Measurements from ENCODE around the gene GTF2H1.

GTF2H1 gene

GRCh38 chr11:18321969-18322711 is at the start of gene GTF2H1, which contains the start of gene HPS5:
Gene GTF2H1 (plus strand): TSS chr11:18322567. CDS start chr11:18333075, 10,508 bp downstream.
Gene HPS5 (minus strand): TSS chr11:18322140. CDS start chr11:18317858, 4,282 bp downstream.
- TF ChIP-seq TAF1 (IDR thresholded peaks at IDR 0.05; ENCODE audit: low read depth) (peak; percentile 73), NFIC (IDR thresholded peaks at IDR 0.05) (no peak), RAD21 (IDR thresholded peaks at IDR 0.05; ENCODE audit: low read depth) (no peak), MAX (IDR thresholded peaks at IDR 0.05) (peak; percentile 98), YY1 (IDR thresholded peaks at IDR 0.05; ENCODE audit: low read depth) (peak; percentile 92), EGR1 (IDR thresholded peaks at IDR 0.05) (no peak; the same call in 1 of the 2 replicates), TCF12 (IDR thresholded peaks at IDR 0.05; ENCODE audit: low read depth) (peak; percentile 49; the same call in 1 of the 2 replicates), ZBTB7A (IDR thresholded peaks at IDR 0.05; ENCODE audit: low read depth) (no peak), FOXM1 (IDR thresholded peaks at IDR 0.05; ENCODE audit: borderline replicate concordance, low read depth) (no peak), CREB1 (IDR thresholded peaks at IDR 0.05; ENCODE audit: low read depth) (peak; percentile 91), TEAD4 (IDR thresholded peaks at IDR 0.05) (0 out of 2 replicates have a peak, but pooled peaks have one; percentile 1)
- TF ChIP-seq, protein P1, sequence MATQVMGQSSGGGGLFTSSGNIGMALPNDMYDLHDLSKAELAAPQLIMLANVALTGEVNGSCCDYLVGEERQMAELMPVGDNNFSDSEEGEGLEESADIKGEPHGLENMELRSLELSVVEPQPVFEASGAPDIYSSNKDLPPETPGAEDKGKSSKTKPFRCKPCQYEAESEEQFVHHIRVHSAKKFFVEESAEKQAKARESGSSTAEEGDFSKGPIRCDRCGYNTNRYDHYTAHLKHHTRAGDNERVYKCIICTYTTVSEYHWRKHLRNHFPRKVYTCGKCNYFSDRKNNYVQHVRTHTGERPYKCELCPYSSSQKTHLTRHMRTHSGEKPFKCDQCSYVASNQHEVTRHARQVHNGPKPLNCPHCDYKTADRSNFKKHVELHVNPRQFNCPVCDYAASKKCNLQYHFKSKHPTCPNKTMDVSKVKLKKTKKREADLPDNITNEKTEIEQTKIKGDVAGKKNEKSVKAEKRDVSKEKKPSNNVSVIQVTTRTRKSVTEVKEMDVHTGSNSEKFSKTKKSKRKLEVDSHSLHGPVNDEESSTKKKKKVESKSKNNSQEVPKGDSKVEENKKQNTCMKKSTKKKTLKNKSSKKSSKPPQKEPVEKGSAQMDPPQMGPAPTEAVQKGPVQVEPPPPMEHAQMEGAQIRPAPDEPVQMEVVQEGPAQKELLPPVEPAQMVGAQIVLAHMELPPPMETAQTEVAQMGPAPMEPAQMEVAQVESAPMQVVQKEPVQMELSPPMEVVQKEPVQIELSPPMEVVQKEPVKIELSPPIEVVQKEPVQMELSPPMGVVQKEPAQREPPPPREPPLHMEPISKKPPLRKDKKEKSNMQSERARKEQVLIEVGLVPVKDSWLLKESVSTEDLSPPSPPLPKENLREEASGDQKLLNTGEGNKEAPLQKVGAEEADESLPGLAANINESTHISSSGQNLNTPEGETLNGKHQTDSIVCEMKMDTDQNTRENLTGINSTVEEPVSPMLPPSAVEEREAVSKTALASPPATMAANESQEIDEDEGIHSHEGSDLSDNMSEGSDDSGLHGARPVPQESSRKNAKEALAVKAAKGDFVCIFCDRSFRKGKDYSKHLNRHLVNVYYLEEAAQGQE (IDR thresholded peaks at IDR 0.05; ENCODE audit: low read depth), result no peak
- TF ChIP-seq, protein P2, sequence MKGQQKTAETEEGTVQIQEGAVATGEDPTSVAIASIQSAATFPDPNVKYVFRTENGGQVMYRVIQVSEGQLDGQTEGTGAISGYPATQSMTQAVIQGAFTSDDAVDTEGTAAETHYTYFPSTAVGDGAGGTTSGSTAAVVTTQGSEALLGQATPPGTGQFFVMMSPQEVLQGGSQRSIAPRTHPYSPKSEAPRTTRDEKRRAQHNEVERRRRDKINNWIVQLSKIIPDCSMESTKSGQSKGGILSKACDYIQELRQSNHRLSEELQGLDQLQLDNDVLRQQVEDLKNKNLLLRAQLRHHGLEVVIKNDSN (IDR thresholded peaks at IDR 0.05), result peak; percentile 97

DNA sequence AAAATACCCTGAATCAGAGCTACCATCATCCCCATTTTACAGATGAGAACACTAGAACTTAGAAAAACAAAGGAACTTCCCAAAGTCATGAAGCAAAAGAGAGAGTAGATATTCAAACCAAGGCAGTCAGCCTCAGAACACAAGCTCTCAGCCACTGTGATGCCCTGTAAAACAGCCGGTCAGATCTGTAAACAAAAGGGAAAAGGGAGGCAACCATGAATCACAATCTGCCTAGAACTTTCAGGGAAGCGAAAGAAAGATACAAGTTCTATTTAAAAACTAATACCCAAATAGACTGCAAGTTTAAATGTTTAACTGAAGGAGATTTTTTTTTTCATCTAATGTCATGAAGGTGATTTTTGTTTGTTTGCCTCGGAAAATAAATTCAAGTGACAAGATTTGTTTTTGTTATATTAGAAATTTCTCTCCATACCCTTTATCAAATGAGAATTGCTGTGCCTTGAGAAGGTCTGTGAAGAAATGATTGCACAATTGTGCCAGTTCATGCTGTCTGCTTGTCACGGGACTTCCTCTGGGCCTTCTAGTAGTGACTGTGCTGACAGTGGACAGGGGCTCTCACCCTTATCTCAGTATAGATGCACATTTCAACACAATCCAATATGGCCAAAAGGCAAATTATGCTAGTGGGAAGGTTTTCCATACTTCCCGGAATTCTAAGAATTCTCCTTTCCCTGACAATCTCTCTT is 44.6 kb upstream of the GTF2H1 start:
- TF ChIP-seq TAF1 (IDR thresholded peaks at IDR 0.05; ENCODE audit: low read depth) (no peak), NFIC (IDR thresholded peaks at IDR 0.05) (no peak), RAD21 (IDR thresholded peaks at IDR 0.05; ENCODE audit: low read depth) (no peak), FOXM1 (IDR thresholded peaks at IDR 0.05; ENCODE audit: borderline replicate concordance, low read depth) (no peak), MAX (IDR thresholded peaks at IDR 0.05) (no peak), CEBPB (IDR thresholded peaks at IDR 0.05) (no peak), YY1 (IDR thresholded peaks at IDR 0.05; ENCODE audit: low read depth) (no peak), CREB1 (IDR thresholded peaks at IDR 0.05; ENCODE audit: low read depth) (no peak), TCF12 (IDR thresholded peaks at IDR 0.05; ENCODE audit: low read depth) (no peak), ZBTB7A (IDR thresholded peaks at IDR 0.05; ENCODE audit: low read depth) (no peak), TEAD4 (IDR thresholded peaks at IDR 0.05) (no peak), EP300 (IDR thresholded peaks at IDR 0.05; ENCODE audit: borderline replicate concordance) (no peak), EGR1 (IDR thresholded peaks at IDR 0.05) (no peak)
- TF ChIP-seq, protein P1 (IDR thresholded peaks at IDR 0.05; ENCODE audit: low read depth), result no peak
- TF ChIP-seq, protein P2 (IDR thresholded peaks at IDR 0.05), result no peak

GRCh38 chr11:18280438-18281045 is 41.8 kb upstream of the GTF2H1 start:
- TF ChIP-seq EP300 (IDR thresholded peaks at IDR 0.05; ENCODE audit: borderline replicate concordance) (no peak), RAD21 (IDR thresholded peaks at IDR 0.05; ENCODE audit: low read depth) (no peak), CREB1 (IDR thresholded peaks at IDR 0.05; ENCODE audit: low read depth) (no peak), TCF12 (IDR thresholded peaks at IDR 0.05; ENCODE audit: low read depth) (no peak)
- TF ChIP-seq, protein P1 (IDR thresholded peaks at IDR 0.05; ENCODE audit: low read depth), result no peak
